Activated T-cell treated with anti-CD3 and anti-CD28 coated beads, Interleukin-2, amount 50 U/mL, for 48 hours (primary cell): ENCODE results near the gene ZBTB40.

Source experiments
- DNase-seq, 2 experiments: peaks; one replicate each; pipeline ENCODE4 v3.0.0-alpha.2; 2020

The ZBTB40 gene, protein sequence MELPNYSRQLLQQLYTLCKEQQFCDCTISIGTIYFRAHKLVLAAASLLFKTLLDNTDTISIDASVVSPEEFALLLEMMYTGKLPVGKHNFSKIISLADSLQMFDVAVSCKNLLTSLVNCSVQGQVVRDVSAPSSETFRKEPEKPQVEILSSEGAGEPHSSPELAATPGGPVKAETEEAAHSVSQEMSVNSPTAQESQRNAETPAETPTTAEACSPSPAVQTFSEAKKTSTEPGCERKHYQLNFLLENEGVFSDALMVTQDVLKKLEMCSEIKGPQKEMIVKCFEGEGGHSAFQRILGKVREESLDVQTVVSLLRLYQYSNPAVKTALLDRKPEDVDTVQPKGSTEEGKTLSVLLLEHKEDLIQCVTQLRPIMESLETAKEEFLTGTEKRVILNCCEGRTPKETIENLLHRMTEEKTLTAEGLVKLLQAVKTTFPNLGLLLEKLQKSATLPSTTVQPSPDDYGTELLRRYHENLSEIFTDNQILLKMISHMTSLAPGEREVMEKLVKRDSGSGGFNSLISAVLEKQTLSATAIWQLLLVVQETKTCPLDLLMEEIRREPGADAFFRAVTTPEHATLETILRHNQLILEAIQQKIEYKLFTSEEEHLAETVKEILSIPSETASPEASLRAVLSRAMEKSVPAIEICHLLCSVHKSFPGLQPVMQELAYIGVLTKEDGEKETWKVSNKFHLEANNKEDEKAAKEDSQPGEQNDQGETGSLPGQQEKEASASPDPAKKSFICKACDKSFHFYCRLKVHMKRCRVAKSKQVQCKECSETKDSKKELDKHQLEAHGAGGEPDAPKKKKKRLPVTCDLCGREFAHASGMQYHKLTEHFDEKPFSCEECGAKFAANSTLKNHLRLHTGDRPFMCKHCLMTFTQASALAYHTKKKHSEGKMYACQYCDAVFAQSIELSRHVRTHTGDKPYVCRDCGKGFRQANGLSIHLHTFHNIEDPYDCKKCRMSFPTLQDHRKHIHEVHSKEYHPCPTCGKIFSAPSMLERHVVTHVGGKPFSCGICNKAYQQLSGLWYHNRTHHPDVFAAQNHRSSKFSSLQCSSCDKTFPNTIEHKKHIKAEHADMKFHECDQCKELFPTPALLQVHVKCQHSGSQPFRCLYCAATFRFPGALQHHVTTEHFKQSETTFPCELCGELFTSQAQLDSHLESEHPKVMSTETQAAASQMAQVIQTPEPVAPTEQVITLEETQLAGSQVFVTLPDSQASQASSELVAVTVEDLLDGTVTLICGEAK

DNA sequence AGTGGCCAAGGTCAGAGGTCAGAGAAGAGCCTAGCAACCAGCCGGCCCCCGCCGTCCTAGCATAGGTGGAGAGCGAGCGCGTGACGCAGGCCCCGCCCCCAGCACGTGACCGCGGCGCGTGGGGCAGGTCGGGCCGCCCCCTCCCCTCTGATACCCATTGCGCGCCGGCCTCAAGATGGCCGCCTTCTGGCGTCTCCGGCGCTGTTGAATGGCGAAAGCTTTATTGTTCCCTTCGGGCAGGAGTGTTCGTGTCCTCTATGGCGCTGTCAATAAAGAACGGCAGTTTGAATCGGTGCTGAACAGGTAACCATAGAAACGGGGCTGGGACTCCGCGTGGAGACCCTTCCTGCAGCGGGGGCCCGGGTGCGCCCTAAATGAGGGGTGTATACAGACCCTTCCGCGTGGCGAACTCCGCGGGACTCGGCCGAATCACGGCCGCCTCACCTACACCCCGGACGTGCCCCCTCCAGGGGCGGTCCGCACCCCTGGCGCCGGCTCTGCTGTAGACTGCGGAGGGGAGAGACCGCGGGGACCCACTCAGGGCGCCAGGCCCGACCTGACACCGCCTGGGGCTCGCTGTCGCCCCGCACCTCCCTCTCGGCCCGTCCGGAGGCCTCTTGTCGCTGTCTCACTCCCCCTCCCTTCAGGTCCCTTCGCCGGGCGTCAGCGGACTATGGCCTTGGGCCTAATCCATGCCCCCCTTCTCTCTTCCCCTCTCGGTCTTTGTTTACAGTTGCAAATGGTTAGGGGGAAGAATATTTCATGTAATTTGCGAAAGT, at the start of gene ZBTB40:
TSS of gene ZBTB40 (plus strand) at position 150 of the 779 bp plus-strand sequence. CDS start 38,098 bp downstream, outside the sequence.
- peak; percentile 92 to 96 for DNase-seq

DNA sequence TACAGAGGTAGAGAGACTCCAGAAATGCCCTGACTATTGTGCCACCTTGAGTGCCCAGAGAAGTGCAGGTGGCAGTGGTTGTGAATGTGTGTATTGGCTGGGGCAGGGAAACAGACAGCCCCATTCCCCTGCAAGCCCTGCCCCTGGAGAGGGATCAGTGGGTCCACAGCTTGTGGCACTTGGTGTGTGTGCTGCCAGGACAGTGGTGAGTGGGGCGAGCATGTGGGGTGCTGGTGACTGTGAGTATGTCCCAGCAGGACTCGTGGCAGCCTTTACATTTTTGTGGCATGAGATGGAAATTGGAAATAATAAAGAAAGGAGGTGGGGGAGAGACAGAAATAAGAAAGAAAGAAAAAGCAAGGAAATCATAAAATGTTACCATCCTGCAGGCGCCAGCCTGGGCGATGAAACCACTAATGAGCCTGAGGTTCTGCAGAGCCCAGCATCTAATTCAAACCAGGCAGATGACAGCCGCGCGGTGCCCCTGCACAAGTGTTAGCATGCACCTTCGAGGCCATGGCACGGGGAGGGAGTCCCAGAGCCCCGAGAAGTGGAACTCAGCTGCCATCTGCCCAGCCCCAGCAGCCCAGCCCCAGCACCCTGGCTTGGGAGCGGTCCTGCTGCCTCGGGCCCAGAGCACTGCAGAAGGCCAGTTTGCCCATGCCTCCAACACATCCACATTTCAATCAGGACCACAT, 49.1 kb upstream of the ZBTB40 start:
- no peak for DNase-seq

DNA sequence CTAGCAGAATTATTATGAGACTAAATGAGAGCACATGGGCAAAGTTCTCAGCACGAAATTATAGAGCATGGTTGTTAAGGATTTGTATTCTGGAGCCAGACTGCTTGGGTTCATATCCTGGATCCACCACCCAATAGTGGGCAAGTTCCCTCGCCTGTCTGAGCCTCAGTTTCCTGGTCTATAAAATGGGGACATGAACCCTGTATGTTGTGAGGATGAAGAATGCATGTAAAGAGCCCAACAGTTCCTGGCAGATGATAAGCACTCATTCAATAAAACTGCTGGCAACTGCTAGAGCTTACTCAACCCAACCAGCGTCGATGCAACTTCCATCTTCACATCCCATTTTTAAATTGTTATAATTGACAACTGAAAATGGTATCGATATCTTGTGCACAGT, 47.2 kb upstream of the ZBTB40 start:
- DNase-seq: no peak

DNA sequence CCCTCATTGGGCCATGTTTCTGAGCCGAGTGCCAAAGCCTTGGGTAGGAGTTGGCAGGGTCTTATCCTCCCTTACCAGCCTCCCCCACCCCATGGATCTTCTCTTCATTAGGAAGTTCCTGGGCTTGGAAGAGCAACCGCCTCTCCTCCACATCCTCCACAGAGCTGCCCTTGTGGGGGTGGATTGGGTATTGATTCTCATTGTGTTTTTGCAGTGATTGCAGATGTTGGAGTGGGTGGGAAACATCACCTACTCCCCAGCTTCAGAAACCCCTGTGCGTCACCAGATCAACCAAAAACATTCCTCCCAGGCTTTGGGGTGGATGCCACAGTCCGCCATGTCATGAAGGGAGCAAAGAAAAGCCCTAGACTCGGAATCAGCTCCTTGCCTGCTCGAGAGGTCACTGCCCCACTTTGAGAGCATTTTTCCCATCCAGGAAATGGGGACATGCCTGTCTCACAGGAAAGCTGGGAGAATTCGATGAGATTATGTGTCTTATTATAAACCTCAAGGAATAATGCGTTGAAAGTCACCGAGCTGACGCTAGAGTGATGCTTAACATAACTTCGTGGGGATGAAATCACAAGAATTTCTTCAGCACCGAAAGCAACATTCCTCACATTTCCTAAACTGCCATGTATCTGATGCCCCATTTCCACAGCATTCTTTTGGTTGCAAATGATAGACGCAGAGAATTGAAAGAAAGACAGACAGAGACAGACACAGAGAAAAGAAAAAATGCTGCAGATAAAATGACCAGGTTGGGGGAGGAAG, 44.7 kb upstream of the ZBTB40 start:
- no peak for DNase-seq

DNA sequence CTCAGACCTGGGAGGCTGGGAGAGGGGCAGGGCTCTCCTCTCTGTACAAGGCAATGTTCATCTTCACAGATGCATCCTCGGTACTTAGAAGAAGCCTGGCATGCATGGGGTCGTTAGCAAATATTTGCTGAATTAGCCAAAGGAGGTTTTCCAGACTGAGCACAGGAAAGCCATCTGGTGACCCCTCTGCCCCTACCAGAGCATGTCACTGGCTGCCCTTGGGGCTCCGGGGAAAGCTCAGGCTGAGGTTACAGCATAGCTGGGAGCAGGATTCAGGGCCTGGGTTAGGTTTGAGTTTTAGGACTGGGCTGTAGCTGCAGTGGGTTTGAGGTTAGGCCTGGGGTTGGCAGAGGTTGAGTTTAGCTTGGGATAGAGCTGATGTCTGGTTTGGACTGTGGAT, 43.4 kb upstream of the ZBTB40 start:
- DNase-seq: no peak

DNA sequence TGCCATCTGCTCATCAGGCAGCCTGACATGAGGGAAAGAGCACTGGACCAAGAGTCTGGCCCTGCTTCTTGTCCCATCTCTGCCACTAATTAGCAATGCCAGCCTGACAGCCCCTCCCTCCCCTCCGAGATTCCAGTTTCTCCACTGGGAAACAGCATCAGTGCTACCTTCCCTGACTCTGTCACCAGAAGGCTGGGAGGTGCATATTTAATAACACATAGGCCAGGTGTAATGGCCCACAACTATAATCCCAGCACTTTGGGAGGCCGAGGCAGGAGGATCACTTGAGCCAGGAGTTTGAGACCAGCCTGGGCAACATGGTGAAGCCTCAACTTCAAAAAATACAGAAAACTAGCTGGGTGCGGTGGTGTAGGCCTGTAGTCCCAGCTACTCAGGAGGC, 41.2 kb upstream of the ZBTB40 start:
- no peak for DNase-seq

DNA sequence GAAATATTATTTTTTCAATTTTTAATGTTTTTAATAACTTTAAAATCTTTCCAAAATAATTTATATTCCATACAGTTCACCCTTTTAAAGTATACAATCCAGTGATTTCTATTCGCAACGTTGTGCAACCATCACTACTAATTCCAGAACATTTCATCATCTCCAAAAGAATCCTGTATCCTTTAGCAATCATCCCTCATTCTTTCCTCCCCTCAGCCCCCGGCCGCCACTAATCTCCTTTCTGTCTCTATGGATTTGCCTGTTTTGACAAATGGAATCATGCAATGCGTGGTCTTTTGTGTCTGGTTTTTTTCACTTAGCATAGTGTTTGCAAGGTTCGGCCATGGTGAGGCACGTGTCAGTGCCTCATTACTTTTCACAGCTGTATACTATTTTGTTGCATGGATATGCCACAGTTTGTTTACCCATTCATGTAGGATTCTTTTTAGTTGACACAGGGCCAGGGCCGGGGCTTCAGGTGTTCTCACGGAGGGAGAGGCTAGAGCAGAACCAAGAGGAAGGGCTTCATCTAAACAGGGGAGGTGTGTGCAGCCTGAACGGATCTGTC, 40.6 kb upstream of the ZBTB40 start:
- DNase-seq: no peak

DNA sequence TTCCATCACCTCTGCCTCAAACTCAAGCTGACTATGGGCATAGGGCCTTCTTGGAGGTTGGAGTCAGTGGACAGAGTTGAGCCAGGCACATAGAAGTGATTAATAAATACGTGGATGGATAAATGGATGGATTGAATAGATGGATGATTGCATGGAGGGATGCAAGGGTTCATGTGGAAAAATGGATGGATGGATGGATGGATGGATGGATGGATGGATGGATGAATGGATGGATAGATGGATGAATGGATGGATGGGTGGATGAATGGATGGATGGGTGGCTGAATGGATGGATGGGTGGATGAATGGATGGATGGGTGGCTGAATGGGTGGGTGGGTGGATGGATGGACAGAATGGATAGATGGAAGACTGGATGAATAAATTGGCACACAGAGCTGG, 40.1 kb upstream of the ZBTB40 start:
- no peak for DNase-seq

DNA sequence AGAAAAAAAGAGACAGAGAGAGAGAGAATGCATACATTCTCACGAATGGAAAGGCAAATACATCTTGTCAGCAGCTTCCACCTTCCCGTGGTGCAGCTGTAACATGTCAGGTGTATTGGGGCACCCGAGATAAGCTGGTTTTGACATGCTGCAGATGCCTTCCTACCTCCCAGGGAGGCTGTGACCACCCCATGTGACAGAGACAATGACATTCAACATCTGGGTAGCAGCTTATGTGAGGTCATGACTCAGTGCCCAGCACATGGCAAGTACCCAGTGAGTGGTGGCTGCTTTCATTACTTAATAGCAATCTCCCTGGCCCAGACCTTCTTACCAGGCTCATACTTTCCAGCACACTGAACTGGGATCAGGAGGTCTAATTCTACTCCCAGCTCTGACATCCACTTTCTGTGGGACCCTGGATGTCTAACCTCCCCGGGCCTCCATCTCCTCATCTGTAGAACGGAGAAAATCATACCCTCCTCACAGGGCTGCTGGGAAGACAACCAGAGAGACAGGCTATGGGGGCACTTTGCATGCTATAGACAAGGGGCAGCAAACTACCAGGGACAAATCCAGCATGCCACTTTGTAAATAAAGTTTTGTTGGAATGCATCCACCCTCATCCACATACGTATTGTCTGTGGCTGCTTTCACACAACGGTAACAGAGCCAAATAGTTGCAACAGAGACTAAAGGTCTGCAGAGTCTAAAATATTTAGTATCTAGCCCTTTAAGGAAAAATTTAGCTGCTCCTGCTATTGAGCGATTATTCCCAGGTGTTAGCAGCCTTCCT, 38.5 kb upstream of the ZBTB40 start:
- no peak for DNase-seq

DNA sequence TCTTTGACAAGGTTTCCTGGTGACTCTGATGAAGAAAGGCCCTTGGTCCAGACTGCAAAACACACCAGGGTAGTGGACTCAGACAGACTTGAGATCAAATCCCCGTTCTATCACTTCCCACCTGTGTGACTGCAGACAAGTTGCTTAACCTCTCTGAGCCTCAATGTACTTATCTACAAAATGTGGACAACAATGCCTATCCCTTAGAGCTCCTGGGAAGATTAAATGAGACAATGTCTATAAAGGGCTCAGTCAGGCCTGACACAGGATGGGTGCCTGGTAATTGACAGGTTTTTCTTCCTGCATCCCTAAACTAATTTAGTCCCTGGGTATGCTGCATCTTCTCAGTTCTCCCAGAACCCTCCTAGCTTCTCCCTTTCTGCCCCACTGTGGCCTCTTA, 37.9 kb upstream of the ZBTB40 start:
- no peak for DNase-seq

DNA sequence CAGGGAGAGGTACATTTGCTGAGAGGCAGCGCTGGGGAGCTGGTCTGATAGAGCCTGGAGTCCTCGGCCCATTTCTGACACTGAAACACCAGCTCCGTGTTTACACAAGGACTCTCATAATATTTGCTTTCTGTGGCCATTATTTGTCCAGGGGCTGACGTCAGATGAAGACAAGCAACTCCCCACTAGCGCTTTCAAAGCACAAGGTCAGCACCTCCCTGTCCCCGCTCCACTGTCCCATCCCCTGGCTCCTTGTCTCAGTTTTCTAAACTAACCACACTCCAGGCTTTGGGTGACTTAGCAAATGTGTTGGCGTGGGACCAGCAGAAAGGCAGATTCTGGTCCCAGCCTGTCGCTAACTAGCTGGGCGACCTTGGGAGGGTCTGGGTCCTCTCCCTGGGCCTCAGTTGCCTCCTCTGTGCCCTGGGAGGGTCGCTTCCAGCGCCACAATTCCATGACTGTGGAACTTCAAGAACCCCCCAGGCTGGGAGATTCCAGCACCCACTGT, 37.4 kb upstream of the ZBTB40 start:
- DNase-seq: no peak

DNA sequence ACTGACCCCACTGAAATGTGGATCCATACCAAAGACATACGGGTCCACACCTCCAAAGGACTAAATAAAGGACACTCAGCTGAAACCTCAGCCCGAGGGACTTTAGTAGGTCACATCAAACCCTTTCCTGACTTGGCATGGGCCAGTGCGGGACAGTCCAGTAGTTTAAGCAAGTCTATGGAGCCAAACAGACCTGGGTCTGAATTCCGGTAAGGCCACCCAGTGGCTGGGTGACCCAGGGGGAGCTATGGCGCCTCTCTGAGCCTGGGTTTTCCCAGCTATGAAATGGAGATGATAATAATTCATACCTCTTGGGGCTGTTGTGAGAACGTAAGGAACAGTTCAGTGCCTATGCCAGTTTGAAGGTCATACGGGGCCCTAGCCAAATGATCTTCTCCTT, 36.2 kb upstream of the ZBTB40 start:
- DNase-seq: no peak

DNA sequence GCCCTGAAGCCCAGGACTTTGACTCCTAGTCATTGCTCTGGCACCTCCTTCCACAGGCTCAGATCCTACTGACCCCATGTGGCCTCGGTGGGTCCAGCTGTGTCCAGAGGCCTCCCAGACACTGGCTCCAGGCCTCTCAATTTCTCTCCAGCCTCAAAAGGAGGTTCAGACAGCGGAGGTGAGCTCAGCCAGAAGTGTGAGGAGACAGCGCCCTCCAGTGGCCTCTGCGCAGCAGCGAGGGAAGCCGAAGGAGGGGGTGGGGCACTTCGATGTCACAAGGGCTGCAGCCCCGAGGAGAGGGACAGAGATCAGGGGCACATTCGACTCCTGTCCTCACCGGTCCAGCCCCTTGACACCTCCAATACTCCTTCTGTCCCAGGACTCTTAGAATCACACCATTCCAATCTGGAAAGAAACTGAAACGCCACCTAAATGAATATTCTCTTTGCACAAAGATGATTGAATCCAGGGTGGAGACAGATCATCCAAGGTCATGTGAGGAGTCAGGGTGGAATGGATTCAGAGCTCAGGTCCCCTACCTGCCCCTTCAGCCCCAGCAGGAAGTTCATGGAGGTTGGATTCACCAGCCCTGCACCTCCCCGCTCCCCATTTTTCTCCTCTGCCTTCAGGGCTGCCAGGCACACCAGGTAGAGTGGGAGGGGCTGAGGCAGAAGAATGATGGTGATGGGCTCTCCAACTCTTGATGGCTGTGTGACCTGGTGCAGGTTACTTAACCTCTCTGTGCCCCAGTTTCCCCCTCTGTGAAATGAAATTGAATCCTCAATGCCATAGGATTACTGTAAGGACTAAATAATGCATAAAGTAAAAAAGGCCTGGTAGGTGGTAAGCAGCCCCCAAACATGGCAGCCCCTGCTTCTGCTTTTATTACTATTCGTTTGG, 34.8 kb upstream of the ZBTB40 start:
- peak; percentile 85 to 86 for DNase-seq

DNA sequence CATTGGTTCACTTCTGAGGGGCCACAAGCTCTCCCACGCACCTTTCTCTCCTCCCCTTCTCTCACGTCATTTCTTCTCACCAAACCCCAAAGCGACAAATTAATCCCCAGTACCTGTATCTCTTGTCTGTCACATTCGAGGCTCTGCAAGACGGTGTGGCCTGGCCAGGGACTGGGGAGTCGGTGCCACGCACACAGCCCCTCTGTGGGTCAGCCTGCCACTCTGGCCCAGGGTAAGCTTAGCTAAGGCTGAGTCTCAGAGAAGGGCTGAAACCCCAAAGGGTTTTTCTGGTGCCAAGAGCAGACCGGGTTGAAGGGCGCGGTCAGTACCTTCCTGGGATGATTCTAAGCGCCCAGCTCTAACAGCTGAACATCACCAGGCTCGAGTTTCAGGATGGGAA, 34.2 kb upstream of the ZBTB40 start:
- no peak for DNase-seq

DNA sequence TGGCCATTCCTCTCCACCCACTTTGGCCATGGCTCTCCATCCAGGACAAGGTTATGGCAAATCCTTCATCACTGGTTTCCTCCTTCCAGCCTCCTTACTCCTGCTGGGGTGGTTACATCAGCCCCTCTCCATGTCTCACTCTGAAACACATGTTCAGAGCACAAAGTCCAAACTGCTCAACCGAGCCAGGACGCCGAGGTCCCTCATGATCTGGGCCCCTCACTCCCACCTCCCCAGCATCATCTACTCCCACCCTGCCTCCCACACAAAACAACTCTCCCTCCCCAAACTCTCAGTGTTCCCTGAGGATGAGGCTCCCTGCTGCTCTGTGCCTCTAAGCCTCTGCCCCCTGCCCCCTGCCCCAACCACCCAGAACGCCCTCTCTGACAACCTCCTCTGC, 33.3 kb upstream of the ZBTB40 start:
- no peak for DNase-seq

DNA sequence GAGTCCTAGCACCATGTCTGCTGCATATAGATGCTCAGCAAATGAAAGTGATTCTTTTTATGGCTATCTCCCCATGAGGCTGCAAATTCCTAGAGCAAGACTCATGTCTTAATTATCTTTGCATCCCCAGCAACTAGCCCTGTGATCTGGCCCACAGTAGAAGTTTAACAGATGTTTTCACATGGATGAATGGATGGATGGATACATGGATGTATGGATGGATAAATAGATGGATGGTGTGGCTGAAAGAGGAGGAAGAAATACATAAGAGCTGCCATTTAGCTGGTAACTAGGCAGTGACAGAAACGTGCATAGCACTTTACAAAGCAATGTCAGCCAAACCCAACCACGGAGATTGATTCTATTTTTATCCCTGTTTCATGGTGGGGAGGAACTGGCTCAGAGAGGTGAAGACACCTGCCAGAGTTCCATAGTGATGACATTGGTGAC, 32.7 kb upstream of the ZBTB40 start:
- DNase-seq: no peak

DNA sequence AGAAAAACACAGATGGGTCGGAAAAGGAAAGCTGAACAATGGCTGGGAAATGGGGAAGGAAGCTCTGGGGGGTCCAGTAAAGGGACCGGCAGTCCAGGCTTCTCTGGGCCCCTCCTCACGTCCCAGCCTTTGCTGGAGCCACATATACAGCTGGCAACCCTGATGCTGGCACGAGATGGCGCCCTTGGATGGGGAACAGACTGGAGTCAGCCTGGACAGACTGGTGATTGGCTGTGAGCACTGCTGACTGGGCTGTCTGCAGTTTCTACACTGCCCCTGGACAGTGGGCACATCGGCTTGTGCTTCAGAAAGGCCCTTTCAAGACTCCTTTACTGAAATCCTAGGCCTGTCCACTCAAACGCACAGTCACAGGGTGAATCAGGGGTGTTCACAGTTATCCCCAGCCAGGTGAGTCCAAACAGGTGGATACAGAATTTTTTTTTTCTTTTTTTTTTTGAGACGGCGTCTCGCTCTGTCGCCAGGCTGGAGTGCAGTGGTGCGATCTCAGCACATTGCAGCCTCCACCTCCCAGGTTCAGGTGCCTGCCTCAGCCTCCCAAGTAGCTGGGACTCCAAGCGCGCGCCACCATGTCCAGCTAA, 31.1 kb upstream of the ZBTB40 start:
- DNase-seq: peak; percentile 73 to 75

DNA sequence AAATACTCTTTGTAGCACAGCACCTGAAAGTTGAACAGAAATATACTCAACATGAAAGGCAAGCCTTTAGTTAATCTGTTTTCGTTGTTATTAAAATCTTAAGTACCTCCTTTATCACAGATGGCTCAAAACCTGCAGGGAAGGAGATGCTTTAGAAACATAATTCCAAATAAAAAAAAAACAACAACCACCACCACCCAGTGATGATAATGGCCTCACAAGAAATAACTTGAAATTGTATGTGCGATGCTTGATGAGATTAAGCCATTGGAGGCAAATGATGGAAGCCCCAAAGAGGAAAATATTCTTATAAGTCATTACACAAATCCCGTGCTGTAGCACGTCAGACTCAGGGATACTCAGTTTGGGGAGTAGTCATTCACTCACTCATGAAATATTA, 24.9 kb upstream of the ZBTB40 start:
- DNase-seq: no peak
